Neural cell (in vitro differentiated cells): ENCODE data around the gene DDX54. TPM values are rescaled to one million over a fixed set of nuclear protein-coding genes. Genes with fewer than 3 reads are reported as not detected.

ENCODE experiments used
- H2AFZ ChIP-seq: fragments of 200-600, 300-800 bp; sonication (generic), shearing (Covaris generic); 2 replicates; pipeline ENCODE4 v1.6.0; 2014; ENCODE audit warnings: low read depth, mild to moderate bottlenecking, antibody characterized with exemption, low read length, moderate library complexity
- H3F3A ChIP-seq: fragments of 200-600 bp; shearing (Covaris generic); 2 replicates; pipeline ENCODE4 v1.6.1; 2016; ENCODE audit warnings: mild to moderate bottlenecking, moderate library complexity, mixed read lengths, antibody characterized with exemption, low read length; ENCODE audit not compliant: insufficient read depth, poor library complexity, severe bottlenecking
- H3K27ac ChIP-seq: fragments of 200-600, 300-800 bp; sonication (generic), shearing (Covaris generic); 2 replicates; pipeline ENCODE4 v1.5.1; 2014; ENCODE audit warnings: mild to moderate bottlenecking, low read length, moderate library complexity
- H3K27me3 ChIP-seq: fragments of 300-800, 200-600 bp; sonication (generic), shearing (Covaris generic); 2 replicates; pipeline ENCODE4 v1.6.0; 2014; ENCODE audit warnings: mild to moderate bottlenecking, low read depth, low read length, moderate library complexity; ENCODE audit not compliant: insufficient read depth
- H3K36me3 ChIP-seq: fragments of 300-800, 200-600 bp; sonication (generic), shearing (Covaris generic); 2 replicates; pipeline ENCODE4 v1.5.1; 2014; ENCODE audit warnings: mild to moderate bottlenecking, antibody characterized with exemption, low read length, moderate library complexity; ENCODE audit not compliant: insufficient read depth
- H3K4me2 ChIP-seq: fragments of 300-800, 200-600 bp; sonication (generic), shearing (Covaris generic); 2 replicates; pipeline ENCODE4 v1.6.0; 2014; ENCODE audit warnings: mild to moderate bottlenecking, low read length
- H3K4me3 ChIP-seq: fragments of 300-800, 200-600 bp; sonication (generic), shearing (Covaris generic); 2 replicates; pipeline ENCODE4 v1.5.1; 2014; ENCODE audit warnings: mild to moderate bottlenecking, low read length, moderate library complexity
- H3K79me2 ChIP-seq: fragments of 200-600 bp; shearing (Covaris generic); replicated peaks from 2 replicates; pipeline ENCODE4 v1.6.0; 2014; ENCODE audit warnings: mild to moderate bottlenecking, low read length, moderate library complexity; ENCODE audit not compliant: insufficient read depth
- H3K9ac ChIP-seq: fragments of 300-800, 200-600 bp; sonication (generic), shearing (Covaris generic); 2 replicates; pipeline ENCODE4 v1.6.1; 2016; ENCODE audit warnings: mild to moderate bottlenecking, low read length, mixed read lengths
- H3K9me2 ChIP-seq: fragments of 200-600 bp; shearing (Covaris generic); 2 replicates; pipeline ENCODE4 v1.6.1; 2016; ENCODE audit warnings: mild to moderate bottlenecking, low read length, mixed read lengths; ENCODE audit not compliant: insufficient read depth
- H3K9me3 ChIP-seq: fragments of 200-600, 300-800 bp; sonication (generic), shearing (Covaris generic); 2 replicates; pipeline ENCODE4 v1.6.1; 2016; ENCODE audit warnings: mild to moderate bottlenecking, mixed run types, low read length, moderate library complexity, mixed read lengths
- H4K20me1 ChIP-seq: fragments of 200-600 bp; shearing (Covaris generic); 2 replicates; pipeline ENCODE4 v1.6.1; 2016; ENCODE audit warnings: mild to moderate bottlenecking, mixed run types; ENCODE audit not compliant: insufficient read depth
- CTCF ChIP-seq: fragments of 450-650 bp; IDR thresholded peaks from 2 replicates; pipeline ENCODE4 v1.5.1; 2014; ENCODE audit warnings: antibody characterized with exemption, mild to moderate bottlenecking, moderate library complexity; ENCODE audit not compliant: poor library complexity, severe bottlenecking
- EP300 ChIP-seq: fragments of 450-650 bp; conservative IDR thresholded peaks from 2 replicates; pipeline ENCODE4 v1.6.1; 2014; ENCODE audit warnings: antibody characterized with exemption, mild to moderate bottlenecking, moderate library complexity; ENCODE audit not compliant: poor library complexity, severe bottlenecking
- EZH2 ChIP-seq: fragments of 200-600, 300-800 bp; shearing (Covaris generic), sonication (generic); IDR thresholded peaks from 2 replicates; pipeline ENCODE4 v1.6.1; 2014; ENCODE audit warnings: antibody characterized with exemption, low read length, borderline replicate concordance, mild to moderate bottlenecking; ENCODE audit not compliant: insufficient read depth, poor library complexity, severe bottlenecking
- MXI1 ChIP-seq: fragments of 450-650 bp; conservative IDR thresholded peaks from 2 replicates; pipeline ENCODE4 v1.6.1; 2014; ENCODE audit warnings: antibody characterized with exemption, mild to moderate bottlenecking; ENCODE audit not compliant: poor library complexity, severe bottlenecking
- POLR2AphosphoS5 ChIP-seq: IDR thresholded peaks from 2 replicates; pipeline ENCODE4 v1.6.1; 2012
- RAD21 ChIP-seq: fragments of 450-650 bp; conservative IDR thresholded peaks from 2 replicates; pipeline ENCODE4 v1.6.1; 2014; ENCODE audit warnings: antibody characterized with exemption, mild to moderate bottlenecking, moderate library complexity
- REST ChIP-seq: IDR thresholded peaks from 2 replicates; pipeline ENCODE4 v1.6.1; 2012; ENCODE audit warnings: borderline replicate concordance
- SMC3 ChIP-seq: fragments of 450-650 bp; conservative IDR thresholded peaks from 2 replicates; pipeline ENCODE4 v1.6.1; 2014; ENCODE audit warnings: antibody characterized with exemption, mild to moderate bottlenecking, moderate library complexity; ENCODE audit not compliant: poor library complexity
- TAF1 ChIP-seq: IDR thresholded peaks from 2 replicates; pipeline ENCODE4 v1.6.1; 2012; ENCODE audit warnings: low read depth
- polyA plus RNA-seq: library from polyadenylated mRNA; depleted of rRNA; stranded (reverse); fragments of >200 nt; gene quantifications from 2 replicates; pipeline ENCODE4 v1.2.3, GENCODE V29; 2014

Gene DDX54
- polyA plus RNA-seq, 1 donor from 2014 or later = 63.3 TPM

GRCh38 chr12:113204804-113205203 is 19.5 kb upstream of the DDX54 start:
- no peak overlapping the region for H3K27ac ChIP-seq
- no peaks in the 10 kb centered on the region for H3K9me2 ChIP-seq
- no peaks in the 10 kb centered on the region for H3K27me3 ChIP-seq
- H3K36me3 ChIP-seq = no peaks in the 10 kb centered on the region
- H3K9ac ChIP-seq = no peak overlapping the region
- no peaks in the 10 kb centered on the region for H4K20me1 ChIP-seq
- TF ChIP-seq EZH2 = no peak
- no peak for TF ChIP-seq POLR2AphosphoS5
- TF ChIP-seq TAF1 = no peak
- no peak for TF ChIP-seq RAD21
- no peak for TF ChIP-seq MXI1
- TF ChIP-seq REST = no peak
- no peak for TF ChIP-seq CTCF
- no peak for TF ChIP-seq SMC3
- TF ChIP-seq EP300 = no peak
- no peak overlapping the region for H3K4me3 ChIP-seq
- no peak overlapping the region for H2AFZ ChIP-seq
- no peak overlapping the region for H3K4me2 ChIP-seq
- no peaks in the 10 kb centered on the region for H3F3A ChIP-seq
- no peaks in the 10 kb centered on the region for H3K9me3 ChIP-seq
- H3K79me2 ChIP-seq = no peaks in the 10 kb centered on the region

- H3K27me3 ChIP-seq = no peaks in the 10 kb centered on the region
- no peak overlapping the region for H3K4me2 ChIP-seq
- H3K9me2 ChIP-seq = no peaks in the 10 kb centered on the region
- TF ChIP-seq POLR2AphosphoS5 = no peak
- TF ChIP-seq MXI1 = no peak
- TF ChIP-seq EZH2 = no peak
- TF ChIP-seq RAD21 = no peak
- no peak for TF ChIP-seq TAF1
- no peak for TF ChIP-seq REST
- no peaks in the 10 kb centered on the region for H3K9me3 ChIP-seq
- no peaks in the 10 kb centered on the region for H3K36me3 ChIP-seq
- H4K20me1 ChIP-seq = no peaks in the 10 kb centered on the region
- no peaks in the 10 kb centered on the region for H3K79me2 ChIP-seq
- no peaks in the 10 kb centered on the region for H3F3A ChIP-seq
- H2AFZ ChIP-seq = no peak overlapping the region
- H3K9ac ChIP-seq = no peak overlapping the region
- no peak overlapping the region for H3K4me3 ChIP-seq
- no peak overlapping the region for H3K27ac ChIP-seq
These were observed 18.8 kb upstream of the DDX54 start for GRCh38 chr12:113203852-113204760.
